ENCODE data around the gene ZNF223.

Gene ZNF223

DNA sequence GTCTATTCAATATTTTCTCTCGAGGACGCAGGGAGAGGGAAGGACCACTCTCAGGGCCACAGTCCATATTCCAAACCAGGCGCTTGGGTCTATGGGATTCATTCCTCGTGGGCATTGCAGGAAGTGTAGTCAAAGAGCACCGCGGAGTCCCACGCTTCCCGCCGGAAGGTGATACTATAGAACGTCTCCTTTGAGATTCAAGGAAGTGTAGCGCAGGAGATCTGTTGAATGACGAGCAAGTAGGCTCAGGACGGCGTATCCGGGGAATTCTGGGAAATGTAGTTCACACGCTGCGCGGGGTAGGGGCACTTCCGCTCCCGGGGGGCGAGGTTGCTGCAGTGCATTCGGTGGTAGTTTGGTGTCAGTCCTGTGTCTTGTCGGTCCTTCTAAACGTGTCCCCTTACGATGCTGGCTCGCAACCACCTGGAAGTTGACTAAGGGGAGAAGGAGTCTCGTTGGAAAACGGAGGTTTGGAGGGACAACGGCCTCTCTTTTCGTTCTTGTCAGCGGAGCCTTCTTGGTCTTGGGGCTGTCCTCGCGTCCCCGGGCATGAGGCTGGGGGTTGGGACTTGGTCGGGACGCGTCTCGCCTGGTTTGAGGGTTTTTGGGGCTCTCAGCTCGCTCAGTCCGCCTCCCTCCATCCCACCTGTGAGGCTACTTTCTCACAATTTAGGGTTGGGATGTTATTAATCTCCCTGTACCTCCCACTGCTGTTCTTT lies 20.1 kb downstream of the ZNF223 start, which contains the start of gene ZNF284:
ZNF284 (plus strand) TSS at position 336 of the 719 bp plus-strand sequence. CDS start 4,231 bp downstream, outside the sequence.
- peak; percentile 81 for DNase-seq (ENCODE audit: low read depth)

DNA sequence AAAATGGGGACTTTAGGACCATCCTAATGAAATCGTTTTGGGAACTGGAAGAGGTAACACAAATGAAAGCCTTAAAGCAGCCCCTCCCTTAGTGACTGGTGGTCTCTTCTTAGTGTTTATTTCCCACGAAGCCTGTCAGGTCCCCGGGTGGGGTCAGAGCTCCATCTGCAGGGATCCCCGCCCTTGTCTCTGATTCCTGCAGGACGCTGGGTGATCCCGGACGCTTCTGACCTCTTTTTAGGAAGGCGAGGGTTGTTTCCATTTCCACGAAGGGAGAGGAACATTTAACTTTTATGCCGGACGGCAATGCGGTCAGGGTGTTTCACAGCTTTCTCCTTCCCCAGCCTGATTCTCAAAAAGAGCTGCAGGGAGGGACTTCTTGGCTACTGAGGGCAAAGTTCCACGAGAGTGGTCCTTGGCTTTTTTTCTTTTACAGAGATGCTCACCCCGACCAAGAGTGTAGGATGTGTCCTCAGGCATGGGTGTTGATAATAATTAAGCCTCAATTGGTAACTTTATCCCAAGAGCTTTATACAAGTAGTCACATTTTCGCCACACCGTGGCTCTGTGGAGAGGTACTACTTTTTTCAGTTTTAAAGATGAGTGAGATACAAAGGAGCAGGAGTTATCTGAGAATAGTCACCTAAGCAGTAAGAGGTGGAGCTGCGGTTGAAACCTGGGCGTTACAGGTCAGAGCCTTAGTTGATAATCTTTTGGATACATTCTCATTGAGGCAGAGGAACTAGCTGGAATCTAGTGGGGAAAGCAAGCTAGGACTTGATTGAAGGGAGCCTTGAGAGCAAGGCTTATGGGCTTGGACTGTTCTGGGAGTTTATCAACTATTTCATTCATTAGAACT lies 20.9 kb downstream of the ZNF223 start:
- DNase-seq (ENCODE audit: low read depth): no peak

DNA sequence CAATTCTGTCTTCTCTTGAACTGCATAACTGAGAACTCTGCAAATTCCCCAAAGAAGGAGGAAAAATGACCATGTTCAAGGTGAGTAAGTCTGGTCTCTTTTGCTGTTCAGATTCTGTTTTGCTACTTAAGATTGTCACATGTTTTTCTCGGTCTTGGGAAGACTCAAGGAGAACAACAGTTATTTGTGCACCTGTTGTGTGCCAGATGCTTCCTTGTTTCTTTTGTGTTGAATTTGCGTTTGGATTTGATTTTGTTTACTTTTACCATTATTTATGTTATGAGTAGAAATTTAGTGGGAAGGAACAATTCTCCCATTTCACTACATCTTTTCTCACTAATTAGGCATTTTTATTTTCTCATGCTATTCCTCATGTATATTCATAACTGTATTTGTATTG lies 24.5 kb downstream of the ZNF223 start:
- no peak for DNase-seq (ENCODE audit: low read depth)

DNA sequence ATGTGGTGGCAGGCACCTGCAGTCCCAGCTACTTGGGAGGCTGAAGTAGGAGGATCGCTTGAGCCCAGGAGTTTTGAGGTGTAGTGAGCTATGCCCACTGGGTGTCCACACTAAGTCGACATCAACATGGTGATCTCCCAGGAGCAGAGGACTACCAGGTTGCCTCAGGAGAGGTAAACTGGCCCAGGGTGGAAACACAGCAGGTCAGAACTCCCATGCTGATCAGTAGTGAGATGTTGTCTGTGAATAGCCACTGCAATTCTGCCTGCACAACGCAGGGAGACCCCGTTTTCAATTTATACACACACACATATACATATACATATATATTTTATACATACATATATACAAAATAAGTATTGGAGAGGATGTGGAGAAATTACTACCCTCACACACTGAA lies 40.3 kb downstream of the ZNF223 start:
- DNase-seq (ENCODE audit: low read depth): no peak

DNA sequence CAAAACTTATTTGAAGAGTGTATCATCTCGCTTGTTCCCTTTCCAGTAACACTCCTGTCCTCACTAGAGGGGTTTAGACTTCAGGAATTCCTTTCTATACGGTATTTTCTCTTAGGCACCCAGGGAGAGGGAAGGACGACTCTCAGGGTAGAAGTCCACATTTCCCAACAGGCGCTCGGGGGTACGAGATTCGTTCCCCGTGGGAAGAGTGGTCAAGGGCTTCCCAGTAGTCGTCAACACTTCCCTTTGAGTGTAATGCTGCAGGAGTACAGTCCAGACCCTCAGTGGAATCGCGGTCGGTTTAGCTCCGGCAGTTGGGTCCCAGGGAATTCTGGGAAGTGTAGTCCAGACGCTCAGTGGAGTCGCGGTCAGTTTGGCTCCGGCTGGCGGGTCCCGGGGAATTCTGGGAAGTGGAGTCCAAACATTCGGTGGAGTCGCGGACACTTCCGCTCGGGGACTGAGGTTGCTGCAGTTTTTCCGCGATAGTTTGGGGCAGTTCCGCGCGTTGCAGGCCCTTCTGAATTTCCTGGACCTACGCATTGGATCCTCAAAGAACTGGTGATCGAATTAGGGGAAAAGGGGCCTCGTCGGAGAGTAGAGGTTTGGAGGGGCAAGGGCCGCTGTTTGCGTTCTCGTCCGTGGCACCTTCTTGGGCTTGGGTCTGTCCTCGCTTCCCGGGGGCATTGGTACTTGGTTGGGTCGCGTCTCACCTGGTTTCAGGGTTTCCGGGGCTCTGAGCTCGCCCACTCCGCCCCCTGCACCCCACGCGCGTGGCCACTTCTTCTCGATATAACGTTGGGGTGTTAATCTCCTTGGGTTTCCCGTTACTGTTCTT lies 42.3 kb downstream of the ZNF223 start, which contains the start of gene ZNF224:
ZNF224 (plus strand) TSS at position 431 of the 835 bp plus-strand sequence. CDS start 3,513 bp downstream, outside the sequence.
- DNase-seq (ENCODE audit: low read depth): peak; percentile 65

DNA sequence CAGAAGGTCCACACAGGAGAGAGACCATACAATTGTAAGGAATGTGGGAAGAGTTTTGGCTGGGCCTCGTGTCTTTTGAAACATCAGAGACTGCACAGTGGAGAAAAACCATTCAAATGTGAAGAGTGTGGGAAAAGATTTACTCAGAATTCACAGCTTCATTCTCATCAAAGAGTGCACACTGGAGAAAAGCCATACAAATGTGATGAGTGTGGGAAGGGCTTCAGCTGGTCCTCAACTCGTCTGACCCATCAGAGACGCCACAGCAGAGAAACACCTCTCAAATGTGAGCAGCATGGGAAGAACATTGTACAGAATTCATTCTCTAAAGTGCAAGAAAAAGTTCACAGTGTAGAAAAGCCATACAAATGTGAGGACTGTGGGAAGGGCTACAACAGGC lies 55.9 kb downstream of the ZNF223 start:
- no peak for DNase-seq (ENCODE audit: low read depth)

DNA sequence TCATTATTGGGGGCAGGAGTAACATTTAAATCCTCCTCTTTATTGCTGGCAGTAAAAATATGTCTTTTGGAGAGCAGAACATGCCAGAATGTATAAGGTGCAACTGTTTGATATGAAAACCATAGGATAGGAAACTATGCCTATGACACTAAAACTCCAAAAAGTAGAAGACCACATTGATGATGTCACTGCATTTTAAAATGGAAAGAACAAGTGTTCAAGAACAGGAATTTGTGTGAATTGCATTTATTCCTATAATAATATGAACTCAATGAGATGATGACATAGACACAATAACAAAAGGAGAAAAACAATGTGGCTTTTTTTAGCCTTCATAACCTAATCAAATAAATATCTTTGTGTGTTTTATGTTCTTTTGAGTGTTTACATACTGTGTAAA lies 57.6 kb downstream of the ZNF223 start:
- no peak for DNase-seq (ENCODE audit: low read depth)

DNA sequence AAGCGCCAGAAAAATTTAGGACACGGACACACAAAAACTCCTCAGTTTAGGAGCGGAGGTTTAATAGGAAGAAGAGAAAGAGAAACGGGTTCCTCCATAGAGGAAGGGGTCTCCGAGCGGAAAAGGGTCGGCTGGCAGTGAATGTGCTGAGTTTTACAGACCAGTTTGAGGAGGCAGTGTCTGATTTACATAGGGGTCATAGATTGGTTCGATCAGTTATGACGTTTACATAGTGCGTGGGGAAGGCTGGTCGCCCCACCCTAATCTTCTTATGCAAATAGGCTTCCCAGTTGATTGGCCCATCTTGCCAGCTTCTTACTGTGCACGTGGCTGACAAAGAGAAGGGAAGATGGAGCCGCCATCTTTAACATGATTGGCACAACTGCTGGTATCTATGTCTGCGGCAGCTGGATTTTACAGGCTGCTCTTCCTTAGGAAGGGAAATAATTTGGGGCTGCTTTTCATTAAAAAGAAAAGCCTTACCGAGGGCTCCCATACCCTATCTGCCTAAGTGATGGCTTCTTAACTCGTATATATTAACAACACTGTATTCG lies 60.2 kb downstream of the ZNF223 start:
- DNase-seq (ENCODE audit: low read depth): no peak

DNA sequence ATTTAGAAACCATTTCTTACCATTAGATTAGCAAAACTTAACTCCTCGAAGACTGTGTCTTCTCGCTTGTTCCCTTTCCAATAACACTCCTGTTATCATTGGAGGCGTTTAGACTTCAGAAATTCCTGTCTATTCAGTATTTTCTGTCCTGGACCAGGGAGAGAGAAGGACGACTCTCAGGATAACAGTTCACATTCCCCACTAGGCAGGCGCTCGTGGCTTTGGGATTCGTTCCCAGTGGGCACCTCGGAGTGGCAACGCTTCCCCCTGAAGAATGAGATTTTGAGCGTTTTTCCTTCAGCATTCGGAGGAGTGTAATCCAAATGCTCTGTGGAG lies 60.9 kb downstream of the ZNF223 start:
- no peak for DNase-seq (ENCODE audit: low read depth)

DNA sequence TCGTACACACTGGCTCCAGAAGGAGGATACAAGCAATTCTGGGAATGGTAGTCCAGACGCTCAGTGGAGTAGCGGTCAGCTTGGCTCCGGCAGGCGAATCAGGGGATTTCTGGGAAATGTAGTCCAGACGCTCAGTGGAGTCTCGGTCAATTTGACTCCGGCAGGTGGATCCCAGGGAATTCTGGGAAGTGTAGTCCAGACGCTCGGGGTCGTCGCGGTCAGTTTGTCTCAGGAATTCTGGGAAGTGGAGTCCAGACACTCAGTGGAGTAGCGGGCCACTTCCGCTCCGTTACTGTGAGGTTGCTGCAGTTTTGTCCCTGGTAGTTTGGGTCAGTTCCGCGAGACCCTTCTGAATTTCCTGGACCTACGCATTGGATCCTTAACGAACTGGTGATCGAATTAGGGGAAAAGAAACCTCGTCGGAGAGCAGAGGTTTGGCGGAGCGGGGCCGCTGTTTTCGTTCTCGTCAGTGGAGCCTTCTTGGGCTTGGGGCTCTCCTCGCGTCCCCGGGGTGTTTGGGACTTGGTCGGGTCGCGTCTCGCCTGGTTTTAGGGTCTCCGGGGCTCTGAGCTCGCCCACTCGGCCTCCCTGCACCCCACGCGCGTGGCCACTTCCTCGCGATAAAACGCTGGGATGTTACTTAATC lies 61.4 kb downstream of the ZNF223 start, which contains the start of gene ZNF225:
ZNF225 (plus strand) TSS at position 262 of the 646 bp plus-strand sequence. CDS start 2,429 bp downstream, outside the sequence.
- DNase-seq (ENCODE audit: low read depth): peak; percentile 74

DNA sequence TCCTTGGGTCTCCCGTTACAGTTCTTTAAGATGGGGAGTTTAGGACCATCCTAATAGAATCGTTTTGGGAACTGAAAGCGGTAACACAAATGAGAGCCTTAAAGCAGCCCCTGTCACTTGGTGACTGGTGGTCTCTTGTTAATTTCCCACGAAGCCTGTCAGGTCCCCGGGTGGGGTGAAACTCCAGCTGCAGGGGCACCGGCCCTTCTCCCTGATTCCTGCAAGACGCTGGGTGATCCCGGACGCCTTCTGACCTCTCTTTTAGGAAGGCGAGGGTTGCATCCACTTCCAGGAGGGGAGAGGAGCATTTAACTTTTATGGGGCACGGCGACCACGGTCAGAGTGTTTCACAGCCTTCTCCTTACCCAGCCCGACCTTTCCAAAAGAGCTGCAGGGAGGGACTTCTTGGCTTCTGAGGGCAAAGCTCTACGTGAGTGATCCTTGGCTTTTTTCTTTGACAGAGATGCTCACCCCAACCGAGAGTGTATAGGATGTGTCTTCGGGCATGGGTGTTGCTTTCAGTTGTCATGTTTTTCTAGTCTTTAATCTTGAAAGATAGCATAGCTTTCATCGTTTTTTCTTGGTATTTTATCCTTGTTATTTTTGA lies 62.1 kb downstream of the ZNF223 start:
- no peak for DNase-seq (ENCODE audit: low read depth)

Data from stimulated activated CD4-positive, alpha-beta T cell treated with anti-CD3 and anti-CD28 coated beads, Interleukin-2, amount 100 ng/mL, for 4 hours (primary cell).